ENCODE data around the gene ELFN1. TPM values are rescaled to one million over a fixed set of nuclear protein-coding genes. Genes with fewer than 3 reads are reported as not detected.

Gene ELFN1
- 0.65 to 0.72 TPM (median 0.68 TPM) in 3 replicates for total RNA-seq
- long read RNA-seq: 0 reads

GRCh38 chr7:1669954-1670893 is at the start of gene ELFN1:
Gene ELFN1, plus strand, starts transcription at chr7:1670277. Its CDS starts 74,320 bp downstream, at chr7:1744597.
- H3K4me1 Mint-ChIP-seq (ENCODE audit: low read depth): peaks cover 7% of the 10 kb centered on the region
- H3K36me3 Mint-ChIP-seq (ENCODE audit: low read depth): no peaks in the 10 kb centered on the region
- peak; percentile 74 for DNase-seq (ENCODE audit: low spot score)
- peaks cover 20% of the 10 kb centered on the region for H3K27me3 Mint-ChIP-seq (ENCODE audit: low read depth)
- no peaks in the 10 kb centered on the region for H3K9me3 Mint-ChIP-seq (ENCODE audit: low read depth)
- H3K4me3 Mint-ChIP-seq (ENCODE audit: unreplicated experiment): peak within 1 kb of the TSS; percentile 9
- no peak within 1 kb of the TSS for H3K27ac Mint-ChIP-seq (ENCODE audit: unreplicated experiment)
- no peak for TF ChIP-seq CTCF (IDR thresholded peaks at IDR 0.05)

DNA sequence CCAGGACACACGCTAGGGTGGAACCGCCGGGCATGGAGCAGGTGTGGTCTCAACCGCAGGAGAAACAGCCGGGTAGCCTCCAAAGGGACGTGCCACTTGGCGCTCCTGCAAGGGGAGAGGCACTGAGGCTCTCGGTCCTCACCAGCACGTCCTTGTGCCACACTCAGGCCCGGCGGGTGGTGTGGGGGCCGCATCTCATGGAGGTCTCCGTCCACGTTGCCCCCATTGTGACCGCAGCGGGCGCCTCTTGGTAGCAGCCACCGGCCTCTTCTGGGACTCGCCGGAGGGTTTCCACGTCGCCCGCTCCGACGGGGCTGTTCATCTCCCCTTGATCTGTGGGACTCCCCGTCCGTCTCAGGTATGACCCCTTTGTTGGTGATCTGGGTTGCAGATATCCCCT is 49.2 kb upstream of the ELFN1 start:
- H3K36me3 Mint-ChIP-seq (ENCODE audit: low read depth): no peaks in the 10 kb centered on the region
- no peaks in the 10 kb centered on the region for H3K9me3 Mint-ChIP-seq (ENCODE audit: low read depth)
- TF ChIP-seq CTCF (IDR thresholded peaks at IDR 0.05): no peak
- no peak for DNase-seq (ENCODE audit: low spot score)
- H3K4me1 Mint-ChIP-seq (ENCODE audit: low read depth): no peaks in the 10 kb centered on the region
- H3K27ac Mint-ChIP-seq (ENCODE audit: unreplicated experiment): no peak overlapping the region
- peaks cover 21% of the 10 kb centered on the region for H3K27me3 Mint-ChIP-seq (ENCODE audit: low read depth)
- H3K4me3 Mint-ChIP-seq (ENCODE audit: unreplicated experiment): no peak overlapping the region

DNA sequence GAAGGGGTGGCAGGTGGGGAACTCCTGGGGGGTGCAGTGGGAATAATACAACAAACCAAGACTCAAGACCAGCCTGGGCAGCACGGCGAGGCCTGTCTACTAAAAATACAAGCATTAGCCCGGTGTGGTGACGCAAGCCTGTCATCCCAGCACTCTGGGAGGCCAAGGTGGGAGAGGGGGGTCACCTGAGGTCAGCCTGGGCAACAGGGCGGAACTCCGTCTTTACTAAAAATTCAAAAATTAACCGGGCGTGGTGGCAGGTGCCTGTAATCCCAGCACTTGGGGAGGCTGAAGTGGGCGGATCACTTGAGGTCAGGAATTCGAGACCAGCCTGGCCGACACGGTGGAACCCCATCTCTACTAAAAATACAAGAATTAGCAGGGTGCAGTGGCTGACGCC is 48.4 kb upstream of the ELFN1 start:
- no peak for DNase-seq (ENCODE audit: low spot score)

GRCh38 chr7:1622441-1622840 is 47.6 kb upstream of the ELFN1 start:
- no peaks in the 10 kb centered on the region for H3K4me1 Mint-ChIP-seq (ENCODE audit: low read depth)
- H3K27me3 Mint-ChIP-seq (ENCODE audit: low read depth): peaks cover 17% of the 10 kb centered on the region
- H3K4me3 Mint-ChIP-seq (ENCODE audit: unreplicated experiment): no peak overlapping the region
- H3K27ac Mint-ChIP-seq (ENCODE audit: unreplicated experiment): no peak overlapping the region
- DNase-seq (ENCODE audit: low spot score): no peak
- TF ChIP-seq CTCF (IDR thresholded peaks at IDR 0.05): no peak
- H3K9me3 Mint-ChIP-seq (ENCODE audit: low read depth): no peaks in the 10 kb centered on the region
- H3K36me3 Mint-ChIP-seq (ENCODE audit: low read depth): no peaks in the 10 kb centered on the region

More for the DNA sequence above, 48.4 kb upstream of the ELFN1 start:
- Mint-ChIP-seq H3K4me1 (ENCODE audit: low read depth) (no peaks in the 10 kb centered on the region), H3K36me3 (ENCODE audit: low read depth) (no peaks in the 10 kb centered on the region), H3K27ac (ENCODE audit: unreplicated experiment) (no peak overlapping the region), H3K27me3 (ENCODE audit: low read depth) (peaks cover 20% of the 10 kb centered on the region), H3K4me3 (ENCODE audit: unreplicated experiment) (no peak overlapping the region), H3K9me3 (ENCODE audit: low read depth) (no peaks in the 10 kb centered on the region)
- no peak for TF ChIP-seq CTCF (IDR thresholded peaks at IDR 0.05)

GRCh38 chr7:1623810-1624209 is 46.3 kb upstream of the ELFN1 start:
- Mint-ChIP-seq H3K4me1 (ENCODE audit: low read depth) (no peaks in the 10 kb centered on the region), H3K27me3 (ENCODE audit: low read depth) (peaks cover 22% of the 10 kb centered on the region), H3K4me3 (ENCODE audit: unreplicated experiment) (no peak overlapping the region), H3K36me3 (ENCODE audit: low read depth) (no peaks in the 10 kb centered on the region), H3K9me3 (ENCODE audit: low read depth) (peaks cover 2% of the 10 kb centered on the region), H3K27ac (ENCODE audit: unreplicated experiment) (no peak overlapping the region)
- no peak for TF ChIP-seq CTCF (IDR thresholded peaks at IDR 0.05)
- DNase-seq (ENCODE audit: low spot score): no peak
